Type B pancreatic cell (in vitro differentiated cells): Measurements from ENCODE around the gene CEMIP. TPM values are rescaled to one million over a fixed set of nuclear protein-coding genes. Genes with fewer than 3 reads are reported as not detected.

Experiments
- DNase-seq: peaks from one replicate; pipeline ENCODE4 v3.0.0; 2021; ENCODE audit warnings: mixed read lengths; ENCODE audit not compliant: unreplicated experiment; ENCODE audit errors: extremely low spot score
- H3K27ac Mint-ChIP-seq: 2 replicates; pipeline ENCODE4 v1.8.0; 2021; ENCODE audit warnings: mild to moderate bottlenecking, mixed read lengths
- H3K27me3 Mint-ChIP-seq: 2 replicates; pipeline ENCODE4 v1.8.0; 2021; ENCODE audit warnings: mixed read lengths
- H3K36me3 Mint-ChIP-seq: 2 replicates; pipeline ENCODE4 v1.8.0; 2021; ENCODE audit warnings: mixed read lengths
- H3K4me1 Mint-ChIP-seq: one replicate; pipeline ENCODE4 v1.8.0; 2021; ENCODE audit warnings: mixed read lengths; ENCODE audit not compliant: unreplicated experiment
- H3K4me3 Mint-ChIP-seq: 2 replicates; pipeline ENCODE4 v1.8.0; 2021; ENCODE audit warnings: mild to moderate bottlenecking, mixed read lengths
- H3K9me3 Mint-ChIP-seq: 2 replicates; pipeline ENCODE4 v1.8.0; 2021; ENCODE audit warnings: mixed read lengths
- total RNA-seq: library from RNA; stranded (reverse); gene quantifications from 2 replicates; pipeline ENCODE4 v1.2.1, GENCODE V29; 2021; ENCODE audit warnings: low replicate concordance
- TF ChIP-seq, protein P1 (sequence below): fragments of 200-600 bp; sonication (generic); conservative IDR thresholded peaks from 2 replicates; pipeline ENCODE4 v1.5.0; 2021; ENCODE audit warnings: antibody characterized with exemption, mild to moderate bottlenecking

The CEMIP gene
- total RNA-seq, 1 donor from 2014 or later: 16.4 TPM

DNA sequence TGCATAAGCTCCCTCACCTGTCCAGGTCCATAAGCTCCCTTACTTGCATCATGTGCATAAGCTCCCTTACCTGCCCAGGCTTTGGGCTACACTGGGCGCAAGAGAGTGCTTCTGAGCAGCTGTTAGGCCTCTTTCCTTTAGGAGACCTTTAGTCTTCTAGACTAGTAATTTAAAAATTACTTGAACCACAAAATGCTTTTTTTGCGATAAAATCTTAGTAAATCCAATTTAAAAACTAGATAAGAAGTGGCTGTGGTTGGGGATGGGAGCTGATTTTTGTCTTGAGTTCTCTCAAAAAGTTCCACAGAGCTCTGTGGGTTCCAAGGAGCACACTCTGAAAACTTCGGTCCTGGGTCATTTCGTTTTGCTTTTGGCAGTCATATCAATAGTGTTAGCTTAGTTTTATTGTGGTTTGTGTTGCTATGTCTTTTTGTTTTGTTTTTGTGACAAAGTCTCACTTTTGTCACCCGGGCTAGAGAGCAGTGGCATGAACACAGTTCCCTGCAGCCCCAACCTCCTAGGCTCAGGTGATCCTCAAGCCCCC, 6.7 kb downstream of the CEMIP start:
- DNase-seq: no peak
- TF ChIP-seq, protein P1, sequence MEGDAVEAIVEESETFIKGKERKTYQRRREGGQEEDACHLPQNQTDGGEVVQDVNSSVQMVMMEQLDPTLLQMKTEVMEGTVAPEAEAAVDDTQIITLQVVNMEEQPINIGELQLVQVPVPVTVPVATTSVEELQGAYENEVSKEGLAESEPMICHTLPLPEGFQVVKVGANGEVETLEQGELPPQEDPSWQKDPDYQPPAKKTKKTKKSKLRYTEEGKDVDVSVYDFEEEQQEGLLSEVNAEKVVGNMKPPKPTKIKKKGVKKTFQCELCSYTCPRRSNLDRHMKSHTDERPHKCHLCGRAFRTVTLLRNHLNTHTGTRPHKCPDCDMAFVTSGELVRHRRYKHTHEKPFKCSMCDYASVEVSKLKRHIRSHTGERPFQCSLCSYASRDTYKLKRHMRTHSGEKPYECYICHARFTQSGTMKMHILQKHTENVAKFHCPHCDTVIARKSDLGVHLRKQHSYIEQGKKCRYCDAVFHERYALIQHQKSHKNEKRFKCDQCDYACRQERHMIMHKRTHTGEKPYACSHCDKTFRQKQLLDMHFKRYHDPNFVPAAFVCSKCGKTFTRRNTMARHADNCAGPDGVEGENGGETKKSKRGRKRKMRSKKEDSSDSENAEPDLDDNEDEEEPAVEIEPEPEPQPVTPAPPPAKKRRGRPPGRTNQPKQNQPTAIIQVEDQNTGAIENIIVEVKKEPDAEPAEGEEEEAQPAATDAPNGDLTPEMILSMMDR: no peak
- Mint-ChIP-seq H3K4me3 (no peak overlapping the region), H3K9me3 (no peaks in the 10 kb centered on the region), H3K36me3 (no peaks in the 10 kb centered on the region), H3K27me3 (peaks cover 40% of the 10 kb centered on the region), H3K27ac (no peak overlapping the region), H3K4me1 (peaks cover 7% of the 10 kb centered on the region)

DNA sequence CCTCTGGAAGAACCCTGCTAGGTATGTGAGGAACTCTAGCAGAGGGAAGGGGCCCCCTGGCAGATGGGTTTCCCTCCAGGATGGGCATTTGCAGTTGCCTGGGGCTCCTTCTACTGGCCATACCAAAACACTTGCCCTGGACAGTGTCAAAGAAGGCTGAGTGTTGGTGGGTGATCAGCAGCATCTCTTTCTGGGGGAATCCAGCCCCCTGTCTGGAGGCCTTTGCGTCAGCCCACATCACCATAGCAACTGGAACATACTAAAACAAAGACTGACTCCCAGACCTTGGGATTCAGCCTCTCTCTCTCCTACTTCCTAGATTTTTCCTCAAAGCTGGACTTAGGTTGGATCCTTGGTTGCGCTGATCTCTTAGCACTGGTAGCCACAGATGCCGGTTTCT, 8.1 kb downstream of the CEMIP start:
- peaks cover 29% of the 10 kb centered on the region for H3K27me3 Mint-ChIP-seq
- H3K27ac Mint-ChIP-seq: no peak overlapping the region
- H3K9me3 Mint-ChIP-seq: no peaks in the 10 kb centered on the region
- TF ChIP-seq, protein P1: no peak
- no peak overlapping the region for H3K4me3 Mint-ChIP-seq
- DNase-seq: no peak
- H3K4me1 Mint-ChIP-seq: peaks cover 7% of the 10 kb centered on the region
- no peaks in the 10 kb centered on the region for H3K36me3 Mint-ChIP-seq

DNA sequence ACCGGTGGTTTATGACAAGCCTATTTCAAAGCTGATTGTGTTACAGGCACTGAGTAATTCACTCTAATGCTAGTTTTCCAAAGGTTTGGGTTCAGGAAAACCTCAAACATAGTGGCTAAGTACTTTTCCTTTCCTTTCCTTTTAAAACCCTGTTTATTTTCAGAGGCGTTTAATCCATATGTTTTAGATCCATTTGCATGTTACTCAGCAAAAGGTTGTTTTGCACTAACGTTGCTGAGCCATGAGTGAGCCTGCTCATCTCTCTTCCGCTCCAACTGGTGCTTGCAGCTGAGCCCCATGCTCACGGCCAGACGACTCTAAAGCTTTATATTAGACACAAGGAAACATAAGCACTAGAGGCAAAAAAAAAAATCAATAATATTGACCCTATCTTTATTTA, 9.4 kb downstream of the CEMIP start:
- Mint-ChIP-seq H3K27ac (no peak overlapping the region), H3K27me3 (peaks cover 22% of the 10 kb centered on the region), H3K4me1 (peaks cover 7% of the 10 kb centered on the region), H3K36me3 (no peaks in the 10 kb centered on the region), H3K9me3 (no peaks in the 10 kb centered on the region), H3K4me3 (no peak overlapping the region)
- TF ChIP-seq, protein P1: no peak
- no peak for DNase-seq

DNA sequence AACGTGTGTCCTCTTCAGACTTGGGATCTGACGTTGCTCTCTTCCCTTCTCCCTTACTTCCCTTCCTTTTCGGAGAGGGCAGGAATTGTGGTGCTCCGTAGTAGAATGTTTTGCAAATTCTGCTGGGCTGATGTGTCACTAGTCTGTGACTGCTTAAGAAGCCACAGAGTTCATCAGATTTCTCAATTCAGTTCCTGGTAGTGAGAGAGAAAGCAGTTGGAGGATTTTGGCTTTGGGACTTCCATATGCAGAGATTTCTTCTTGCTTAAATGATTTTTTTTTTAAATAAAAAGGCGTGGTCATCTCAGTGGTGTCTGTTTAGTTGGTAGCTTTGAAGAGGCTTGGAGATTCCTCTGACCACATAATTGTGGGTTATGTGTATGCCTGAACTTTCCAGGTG, 10.1 kb downstream of the CEMIP start:
- no peak for DNase-seq
- Mint-ChIP-seq H3K27ac (no peak overlapping the region), H3K9me3 (no peaks in the 10 kb centered on the region), H3K27me3 (peaks cover 14% of the 10 kb centered on the region), H3K36me3 (no peaks in the 10 kb centered on the region), H3K4me1 (peaks cover 7% of the 10 kb centered on the region), H3K4me3 (no peak overlapping the region)
- TF ChIP-seq, protein P1: no peak

DNA sequence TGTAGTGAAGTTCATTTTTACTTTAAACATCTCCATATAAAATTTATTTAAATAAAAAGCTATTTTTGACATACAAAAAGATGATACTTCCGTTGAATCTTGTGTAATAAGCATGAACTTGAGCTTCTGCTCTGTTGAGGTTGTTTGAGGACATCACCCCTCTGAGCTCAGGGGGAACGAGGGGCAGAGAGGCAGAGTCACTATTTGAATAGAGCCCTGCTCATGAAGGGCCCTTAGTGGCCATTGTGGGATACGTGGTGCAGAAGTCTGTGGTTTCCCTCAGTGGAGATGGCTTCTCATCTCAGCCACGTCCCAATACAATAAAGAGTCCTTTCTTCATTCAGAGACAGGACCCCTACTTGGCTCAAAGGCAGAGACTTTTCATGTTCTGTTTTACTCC, 10.6 kb downstream of the CEMIP start:
- DNase-seq: no peak
- H3K36me3 Mint-ChIP-seq: no peaks in the 10 kb centered on the region
- H3K9me3 Mint-ChIP-seq: no peaks in the 10 kb centered on the region
- no peak overlapping the region for H3K27ac Mint-ChIP-seq
- TF ChIP-seq, protein P1: no peak
- H3K27me3 Mint-ChIP-seq: peaks cover 12% of the 10 kb centered on the region
- H3K4me1 Mint-ChIP-seq: peaks cover 7% of the 10 kb centered on the region
- no peak overlapping the region for H3K4me3 Mint-ChIP-seq

DNA sequence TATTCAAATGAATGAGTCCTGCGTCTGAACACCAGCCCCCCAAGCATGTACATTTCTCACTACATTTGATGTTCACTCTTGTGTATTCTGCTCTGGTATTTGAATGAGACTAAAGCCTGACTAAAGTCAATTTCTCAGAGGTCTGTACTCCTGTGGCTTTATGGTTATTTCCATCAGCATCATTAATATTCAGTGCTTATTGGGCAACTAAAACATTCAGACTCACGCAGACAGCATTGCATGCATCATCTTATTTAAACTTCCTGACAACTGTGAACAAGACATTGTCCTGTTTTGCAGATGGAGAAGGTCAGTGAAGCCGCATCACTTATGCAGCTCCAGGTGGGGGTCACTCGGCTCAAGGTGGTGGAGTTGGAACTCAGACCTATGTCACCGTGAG, 11.1 kb downstream of the CEMIP start:
- no peak for DNase-seq
- TF ChIP-seq, protein P1: no peak
- Mint-ChIP-seq H3K4me1 (peaks cover 3% of the 10 kb centered on the region), H3K4me3 (no peak overlapping the region), H3K27ac (no peak overlapping the region), H3K36me3 (no peaks in the 10 kb centered on the region), H3K27me3 (peaks cover 12% of the 10 kb centered on the region), H3K9me3 (no peaks in the 10 kb centered on the region)
